NOMO-1 treated with DMSO at 0.1 percent for 48 hours (cell line): ENCODE results near the gene SERPINA3.

Experiments
- DNase-seq: peaks from one replicate; lab custom pipeline; 2025; ENCODE audit not compliant: unreplicated experiment; lab: John Stamatoyannopoulos, UW

The SERPINA3 gene

GRCh38 chr14:94612580-94613554 is 676 bp downstream of the SERPINA3 start:
- no peak for DNase-seq

- DNase-seq, result no peak
Observed at GRCh38 chr14:94613720-94614644, 1.8 kb downstream of the SERPINA3 start.

- no peak for DNase-seq
Observed at GRCh38 chr14:94614802-94615201, 2.6 kb downstream of the SERPINA3 start.

- no peak for DNase-seq
Observed at GRCh38 chr14:94615254-94615653, 3.1 kb downstream of the SERPINA3 start.

- no peak for DNase-seq
Observed at GRCh38 chr14:94615823-94616570, 3.8 kb downstream of the SERPINA3 start.

- no peak for DNase-seq
Observed at GRCh38 chr14:94617366-94617941, 5.3 kb downstream of the SERPINA3 start.

- DNase-seq, result no peak
Observed at GRCh38 chr14:94617988-94618822, 6.0 kb downstream of the SERPINA3 start.

GRCh38 chr14:94619297-94619696 is 7.1 kb downstream of the SERPINA3 start:
- DNase-seq, result no peak

- no peak for DNase-seq
Observed at GRCh38 chr14:94620597-94620996, 8.4 kb downstream of the SERPINA3 start.

GRCh38 chr14:94621358-94622134 is 9.4 kb downstream of the SERPINA3 start:
- DNase-seq, result no peak

GRCh38 chr14:94622653-94623421 is 10.6 kb downstream of the SERPINA3 start:
- DNase-seq, result no peak

- no peak for DNase-seq
Observed at GRCh38 chr14:94623422-94623809, 11.2 kb downstream of the SERPINA3 start.

- DNase-seq, result no peak
Observed at GRCh38 chr14:94623856-94624499, 11.8 kb downstream of the SERPINA3 start.

GRCh38 chr14:94624537-94625352 is 12.6 kb downstream of the SERPINA3 start:
- DNase-seq, result no peak

GRCh38 chr14:94625353-94625635 is 13.1 kb downstream of the SERPINA3 start:
- no peak for DNase-seq

GRCh38 chr14:94628578-94628977 is 16.4 kb downstream of the SERPINA3 start:
- DNase-seq, result no peak

GRCh38 chr14:94630396-94630795 is 18.2 kb downstream of the SERPINA3 start:
- DNase-seq, result no peak
